22Rv1 (cell line): ENCODE data around the gene MYF6.
"Not testable (repeated sequence)": the region's sequence is repeated elsewhere in the genome, so short reads cannot be mapped to it uniquely, and the experiment has no call there.

Experiments
- H3K27ac ChIP-seq: fragments of 450-650 bp; 2 replicates; pipeline ENCODE4 v1.5.1; 2017
- ZFX ChIP-seq: fragments of 450-650 bp; IDR thresholded peaks from 2 replicates; pipeline ENCODE4 v1.6.1; 2017; ENCODE audit warnings: antibody characterized with exemption, borderline replicate concordance
- TF ChIP-seq, protein P1 (sequence below): fragments of 450-650 bp; IDR thresholded peaks from 2 replicates; pipeline ENCODE4 v1.5.1; 2017; ENCODE audit warnings: mild to moderate bottlenecking

MYF6 gene

DNA sequence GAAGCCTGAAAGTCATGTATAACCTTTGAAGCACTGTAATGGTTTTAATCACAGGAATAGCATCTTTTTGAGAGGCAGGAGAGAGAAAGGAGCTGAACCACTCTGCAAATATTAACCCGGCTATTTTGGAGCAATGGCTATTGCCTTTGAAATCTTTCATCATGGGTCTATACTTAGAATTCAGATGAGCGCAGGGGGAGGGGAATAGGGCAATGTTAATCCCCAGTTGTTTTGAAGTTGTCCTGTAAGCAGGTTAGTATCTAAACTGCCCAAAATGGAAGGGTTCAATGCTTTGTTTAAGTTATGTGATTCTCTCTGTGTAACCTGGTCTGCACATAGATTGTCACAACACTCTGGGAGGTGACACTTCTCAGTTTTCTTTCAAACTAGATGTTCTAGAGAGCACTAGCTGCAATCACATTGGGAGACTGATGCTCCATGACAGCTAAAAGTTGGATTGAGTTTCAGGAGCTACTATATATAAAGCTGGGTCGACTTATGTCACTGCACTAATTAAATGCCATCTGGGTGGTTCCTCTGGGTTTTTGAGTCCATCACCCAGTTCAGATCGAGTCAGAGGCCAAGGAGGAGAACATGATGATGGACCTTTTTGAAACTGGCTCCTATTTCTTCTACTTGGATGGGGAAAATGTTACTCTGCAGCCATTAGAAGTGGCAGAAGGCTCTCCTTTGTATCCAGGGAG lies at the start of gene MYF6:
Gene MYF6 (plus strand): TSS at position 509 of the 704 bp plus-strand sequence. CDS start 86 bp downstream, at position 595.
- H3K27ac ChIP-seq, result no peak within 1 kb of the TSS
- TF ChIP-seq ZFX, result no peak
- TF ChIP-seq, protein P1, sequence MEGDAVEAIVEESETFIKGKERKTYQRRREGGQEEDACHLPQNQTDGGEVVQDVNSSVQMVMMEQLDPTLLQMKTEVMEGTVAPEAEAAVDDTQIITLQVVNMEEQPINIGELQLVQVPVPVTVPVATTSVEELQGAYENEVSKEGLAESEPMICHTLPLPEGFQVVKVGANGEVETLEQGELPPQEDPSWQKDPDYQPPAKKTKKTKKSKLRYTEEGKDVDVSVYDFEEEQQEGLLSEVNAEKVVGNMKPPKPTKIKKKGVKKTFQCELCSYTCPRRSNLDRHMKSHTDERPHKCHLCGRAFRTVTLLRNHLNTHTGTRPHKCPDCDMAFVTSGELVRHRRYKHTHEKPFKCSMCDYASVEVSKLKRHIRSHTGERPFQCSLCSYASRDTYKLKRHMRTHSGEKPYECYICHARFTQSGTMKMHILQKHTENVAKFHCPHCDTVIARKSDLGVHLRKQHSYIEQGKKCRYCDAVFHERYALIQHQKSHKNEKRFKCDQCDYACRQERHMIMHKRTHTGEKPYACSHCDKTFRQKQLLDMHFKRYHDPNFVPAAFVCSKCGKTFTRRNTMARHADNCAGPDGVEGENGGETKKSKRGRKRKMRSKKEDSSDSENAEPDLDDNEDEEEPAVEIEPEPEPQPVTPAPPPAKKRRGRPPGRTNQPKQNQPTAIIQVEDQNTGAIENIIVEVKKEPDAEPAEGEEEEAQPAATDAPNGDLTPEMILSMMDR, result no peak

- TF ChIP-seq, protein P1, result no peak
- TF ChIP-seq ZFX, result no peak
Measured at GRCh38 chr12:80659512-80660063, 47.8 kb upstream of the MYF6 start.

DNA sequence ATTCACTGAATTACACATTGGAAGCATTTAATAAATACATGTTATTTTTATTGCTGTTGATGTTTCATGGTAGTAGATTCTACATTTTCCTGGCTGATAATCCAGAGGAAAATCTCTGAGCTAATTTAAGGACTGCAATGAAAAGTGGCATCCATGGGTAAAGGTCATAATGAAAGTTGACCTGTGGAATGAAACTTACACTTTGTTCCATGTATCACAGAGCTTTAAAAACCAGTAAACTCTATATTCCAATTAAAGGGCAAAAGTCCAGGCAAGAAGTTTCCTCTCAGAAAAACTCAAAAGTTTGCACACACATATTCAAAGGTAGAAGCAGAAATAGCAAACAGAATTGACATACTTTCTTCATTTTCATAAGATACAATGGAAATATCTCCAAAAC lies 44.8 kb upstream of the MYF6 start:
- no peak for TF ChIP-seq ZFX
- no peak overlapping the region for H3K27ac ChIP-seq

More at GRCh38 chr12:80659512-80660063, 47.8 kb upstream of the MYF6 start:
- no peak overlapping the region for H3K27ac ChIP-seq

DNA sequence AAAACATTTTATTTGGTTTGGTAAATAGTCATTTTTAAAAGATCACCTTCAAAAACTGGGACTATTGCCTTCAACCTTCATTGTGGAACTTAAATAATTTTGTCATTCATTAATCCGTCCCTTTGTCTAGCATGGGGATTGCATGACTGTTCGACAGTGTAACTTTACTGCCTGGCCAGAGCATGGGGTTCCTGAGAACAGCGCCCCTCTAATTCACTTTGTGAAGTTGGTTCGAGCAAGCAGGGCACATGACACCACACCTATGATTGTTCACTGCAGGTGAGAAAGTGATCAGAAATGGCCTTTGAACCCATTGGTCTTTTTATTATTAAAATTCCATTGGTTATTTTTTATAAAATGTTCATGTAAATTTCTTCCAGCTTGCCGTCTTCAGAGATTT lies 37.2 kb upstream of the MYF6 start:
- H3K27ac ChIP-seq, result no peak overlapping the region
- TF ChIP-seq, protein P1, result no peak
- TF ChIP-seq ZFX, result no peak

GRCh38 chr12:80676042-80676636 lies 31.3 kb upstream of the MYF6 start:
- TF ChIP-seq, protein P1, result 0 out of 2 replicates have a peak, but pooled peaks have one; percentile 7
- H3K27ac ChIP-seq, result not testable (repeated sequence)

DNA sequence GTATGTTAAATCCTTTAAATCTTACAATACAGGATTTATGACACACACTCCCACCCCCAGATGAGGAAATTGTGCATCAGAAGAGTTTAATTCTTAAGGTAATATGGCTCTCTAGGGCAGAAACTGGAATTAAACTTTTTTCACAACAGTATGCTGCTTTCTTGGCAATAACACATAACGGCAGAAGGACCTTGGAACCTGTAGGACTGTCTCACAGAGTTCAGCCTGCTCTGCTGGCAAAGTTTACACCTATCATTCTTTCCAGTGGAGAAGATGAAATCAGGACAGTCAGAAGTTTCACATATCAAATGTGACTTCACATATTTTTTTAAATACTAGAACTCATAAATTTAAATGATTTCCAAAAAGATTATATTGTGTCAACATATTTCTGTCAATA lies 30.6 kb upstream of the MYF6 start:
- no peak for TF ChIP-seq ZFX
- TF ChIP-seq, protein P1, result no peak
- H3K27ac ChIP-seq, result no peak overlapping the region

DNA sequence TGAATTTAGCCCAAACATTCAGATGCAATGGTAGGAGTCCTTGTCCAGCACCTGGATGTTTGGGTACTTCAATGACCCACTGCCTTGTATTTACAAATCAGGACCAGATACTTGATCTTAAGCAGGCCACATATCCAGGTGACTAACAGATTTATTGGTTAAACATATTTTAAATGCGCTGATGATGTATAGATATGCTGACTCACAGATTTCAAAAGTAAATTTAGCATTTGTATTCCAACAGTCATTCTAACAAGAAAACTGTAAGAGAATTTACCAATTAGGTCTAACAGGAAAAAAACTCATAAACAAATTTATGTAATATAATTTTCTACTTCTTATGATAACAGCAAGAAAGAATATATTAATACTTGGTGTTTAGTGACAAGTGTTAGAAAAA lies 29.4 kb upstream of the MYF6 start:
- H3K27ac ChIP-seq, result no peak overlapping the region
- TF ChIP-seq, protein P1, result no peak
